Lower leg skin (tissue), 4 donors: Measurements from ENCODE around the gene KDM6A. TPM values are rescaled to one million over a fixed set of nuclear protein-coding genes. Genes with fewer than 3 reads are reported as not detected.

Experiments
- DNase-seq, 2 donors: peaks; one replicate each; pipeline ENCODE4 v3.0.0-alpha.2; 2019; ENCODE audit warnings: low spot score in 2 of 2
- H3K4me3 ChIP-seq: fragments of 200-600 bp; sonication (generic); 2 replicates; pipeline ENCODE4 v1.5.1; 2017; ENCODE audit warnings: mild to moderate bottlenecking, low read depth; ENCODE audit not compliant: poor library complexity, severe bottlenecking
- CTCF ChIP-seq, 3 donors: fragments of 450-650 bp; IDR thresholded peaks; one replicate each; pipeline ENCODE4 v1.5.1; 2016; ENCODE audit warnings: antibody characterized with exemption in 3 of 3, mild to moderate bottlenecking in 3 of 3, moderate library complexity in 2 of 3
- POLR2A ChIP-seq, 2 donors: fragments of 450-650 bp; IDR thresholded peaks; one replicate each; pipeline ENCODE4 v1.6.1; 2016 to 2017; ENCODE audit warnings: antibody characterized with exemption in 2 of 2, mild to moderate bottlenecking in 1 of 2, moderate library complexity in 1 of 2
- WGBS, 2 donors: methylation state at CpG; one replicate each; pipeline ENCODE4 v1.1.5; 2018; 5-methylcytosine and 5-hydroxymethylcytosine counted together
- intact Hi-C: fragments of 100-400 bp; cut with DNase I; formaldehyde crosslinking; loops from one replicate; pipeline ENCODE4 v1.15.0; 2023; ENCODE audit warnings: low total_unique reads
- total RNA-seq, 4 donors: library from RNA; depleted of rRNA; stranded (reverse); fragments of >200 nt; gene quantifications; one replicate each; pipeline ENCODE4 v1.1.0, GENCODE V29; 2016

Gene KDM6A
- total RNA-seq, 4 donors from 2014 or later, result 30.3 to 88.2 (median 43.7) TPM

GRCh38 chrX:45001048-45001447 is 128.1 kb downstream of the KDM6A start:
- 38 to 51% methylated on average over 4 of the region's 4 CpGs for WGBS, 2 donors
- no peak for DNase-seq
- H3K4me3 ChIP-seq, result no peak overlapping the region
- intact Hi-C loops, result no loop called here
- TF ChIP-seq CTCF (IDR thresholded peaks at IDR 0.05), result no peak
- no peak for TF ChIP-seq POLR2A (IDR thresholded peaks at IDR 0.05)

DNA sequence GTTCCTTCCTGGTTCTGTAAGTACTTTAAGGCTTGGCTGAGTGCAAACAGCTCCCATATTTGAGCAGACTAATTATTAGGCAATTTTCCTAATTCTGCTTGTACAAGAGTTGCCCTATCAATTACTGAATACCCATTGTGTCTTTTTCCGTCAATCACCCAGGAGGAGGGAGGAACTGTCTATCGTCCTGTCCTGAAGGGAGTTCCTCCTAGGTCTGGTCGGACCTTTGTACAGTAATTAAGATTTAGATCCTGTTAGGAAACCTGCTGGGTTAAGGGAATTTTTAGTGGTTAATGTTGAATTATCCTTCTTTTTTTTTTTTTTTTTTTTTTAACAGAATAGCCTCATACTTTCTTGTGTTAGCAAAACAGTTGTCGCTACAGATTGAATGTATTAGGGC is 130.1 kb downstream of the KDM6A start:
- intact Hi-C loops, result no loop called here
- no peak overlapping the region for H3K4me3 ChIP-seq
- no peak for DNase-seq
- TF ChIP-seq POLR2A (IDR thresholded peaks at IDR 0.05) (no peak), CTCF (IDR thresholded peaks at IDR 0.05) (no peak)
- WGBS, 2 donors, result 55 to 78% methylated on average over 4 of the region's 4 CpGs

- TF ChIP-seq POLR2A (IDR thresholded peaks at IDR 0.05), result no peak
- TF ChIP-seq CTCF (IDR thresholded peaks at IDR 0.05), result no peak
- DNase-seq, result no peak
- H3K4me3 ChIP-seq, result no peak overlapping the region
- WGBS, 2 donors, result 96% methylated on average over 11 to 13 of the region's 13 CpGs
- intact Hi-C loops, result no loop called here
Measured at GRCh38 chrX:45006002-45006800, 133.2 kb downstream of the KDM6A start.

GRCh38 chrX:45007598-45007997 is 134.6 kb downstream of the KDM6A start:
- no peak for DNase-seq
- no peak overlapping the region for H3K4me3 ChIP-seq
- intact Hi-C loops, result no loop called here
- 81 to 87% methylated on average over 3 of the region's 3 CpGs for WGBS, 2 donors
- no peak for TF ChIP-seq CTCF (IDR thresholded peaks at IDR 0.05)
- no peak for TF ChIP-seq POLR2A (IDR thresholded peaks at IDR 0.05)

GRCh38 chrX:45009371-45010000 is 136.5 kb downstream of the KDM6A start:
- no peak for DNase-seq
- intact Hi-C loops, result no loop called here
- no peak for TF ChIP-seq POLR2A (IDR thresholded peaks at IDR 0.05)
- TF ChIP-seq CTCF (IDR thresholded peaks at IDR 0.05), result no peak
- WGBS, 2 donors, result 54 to 70% methylated on average over 3 of the region's 3 CpGs
- H3K4me3 ChIP-seq, result no peak overlapping the region
